HG02884 (cell line): ENCODE data around the gene RIPOR2.
"Not testable (repeated sequence)": the region's sequence is repeated elsewhere in the genome, so short reads cannot be mapped to it uniquely, and the experiment has no call there.

ENCODE experiments used
- ATAC-seq: cut with Tn5 transposase; IDR thresholded peaks from one replicate; pipeline ENCODE4 v1.9.1; 2021; ENCODE audit warnings: mild to moderate bottlenecking, moderate library complexity; ENCODE audit not compliant: unreplicated experiment

Gene RIPOR2

GRCh38 chr6:24882835-24883555 lies 52.8 kb downstream of the RIPOR2 start:
- ATAC-seq = no peak

- no peak for ATAC-seq
Observed at GRCh38 chr6:24882295-24882694, 53.5 kb downstream of the RIPOR2 start.

GRCh38 chr6:24881376-24881775 lies 54.4 kb downstream of the RIPOR2 start:
- no peak for ATAC-seq

- ATAC-seq = no peak
Observed at GRCh38 chr6:24880451-24880850, 55.3 kb downstream of the RIPOR2 start.

- ATAC-seq = no peak
Observed at GRCh38 chr6:24879351-24879750, 56.4 kb downstream of the RIPOR2 start.

- ATAC-seq = not testable (repeated sequence)
Observed at GRCh38 chr6:24877747-24878146, 58.0 kb downstream of the RIPOR2 start.

DNA sequence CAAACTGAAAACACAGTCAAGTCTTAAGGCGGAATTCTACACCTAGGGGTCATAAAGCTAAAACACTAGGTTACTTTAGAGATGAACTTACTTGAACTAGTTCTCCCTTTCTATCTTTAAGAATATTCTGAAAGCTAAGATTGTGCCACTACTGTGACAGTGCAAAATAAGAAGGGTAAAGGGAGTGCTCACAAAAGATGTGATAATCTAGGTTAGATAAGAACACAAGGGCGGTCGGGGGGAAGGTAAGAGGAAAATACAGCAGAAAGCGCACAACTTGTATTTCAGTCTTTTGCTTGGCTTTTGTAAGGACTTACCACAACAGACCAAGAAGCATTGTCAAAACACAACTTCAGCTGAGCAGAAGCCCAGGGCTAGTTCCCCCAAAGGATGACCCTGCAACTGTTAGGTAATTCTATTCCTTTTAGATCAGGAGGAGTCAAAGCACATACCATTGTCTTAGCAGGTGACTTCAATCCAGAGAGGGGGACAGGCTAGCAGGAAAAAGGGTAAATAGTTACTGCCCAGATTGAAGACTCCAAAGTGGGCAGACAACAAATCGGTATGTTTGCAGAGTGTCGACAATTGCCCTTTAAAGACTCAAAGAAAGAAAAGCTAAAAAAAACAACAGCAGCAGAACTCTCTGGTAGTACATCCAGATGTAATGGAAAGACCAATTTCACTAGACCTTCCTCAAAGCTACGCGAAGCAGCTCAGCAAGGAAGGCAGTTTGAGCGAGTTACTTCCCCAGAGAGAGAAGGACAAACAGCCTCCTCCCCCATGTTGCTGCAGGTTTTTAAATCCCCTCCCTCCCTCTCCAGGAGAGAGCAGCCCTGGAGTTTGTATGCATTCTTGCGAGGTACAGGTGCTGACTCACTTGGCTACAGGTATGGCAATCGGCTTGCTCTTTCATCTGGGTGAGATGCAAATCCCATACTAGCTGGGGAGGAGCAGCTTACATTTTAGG lies 59.0 kb downstream of the RIPOR2 start:
- no peak for ATAC-seq

DNA sequence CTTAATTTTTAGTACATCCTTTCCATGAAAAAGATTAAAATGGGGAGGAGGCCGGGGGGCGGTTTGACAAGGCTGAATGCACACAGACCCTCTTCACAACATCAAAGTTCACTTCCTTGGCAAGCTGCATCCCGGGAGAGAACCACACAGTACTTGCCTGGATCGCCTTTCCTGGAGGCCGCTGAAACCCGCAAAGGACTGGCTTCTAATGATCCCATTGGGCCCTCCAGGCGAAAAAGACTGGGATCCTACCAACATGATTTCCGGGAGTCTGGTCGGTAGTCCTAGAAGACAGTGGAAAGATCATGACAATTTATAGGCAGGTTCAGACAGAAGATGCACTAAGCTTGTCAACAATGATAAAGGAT lies 60.2 kb downstream of the RIPOR2 start:
- ATAC-seq = no peak

DNA sequence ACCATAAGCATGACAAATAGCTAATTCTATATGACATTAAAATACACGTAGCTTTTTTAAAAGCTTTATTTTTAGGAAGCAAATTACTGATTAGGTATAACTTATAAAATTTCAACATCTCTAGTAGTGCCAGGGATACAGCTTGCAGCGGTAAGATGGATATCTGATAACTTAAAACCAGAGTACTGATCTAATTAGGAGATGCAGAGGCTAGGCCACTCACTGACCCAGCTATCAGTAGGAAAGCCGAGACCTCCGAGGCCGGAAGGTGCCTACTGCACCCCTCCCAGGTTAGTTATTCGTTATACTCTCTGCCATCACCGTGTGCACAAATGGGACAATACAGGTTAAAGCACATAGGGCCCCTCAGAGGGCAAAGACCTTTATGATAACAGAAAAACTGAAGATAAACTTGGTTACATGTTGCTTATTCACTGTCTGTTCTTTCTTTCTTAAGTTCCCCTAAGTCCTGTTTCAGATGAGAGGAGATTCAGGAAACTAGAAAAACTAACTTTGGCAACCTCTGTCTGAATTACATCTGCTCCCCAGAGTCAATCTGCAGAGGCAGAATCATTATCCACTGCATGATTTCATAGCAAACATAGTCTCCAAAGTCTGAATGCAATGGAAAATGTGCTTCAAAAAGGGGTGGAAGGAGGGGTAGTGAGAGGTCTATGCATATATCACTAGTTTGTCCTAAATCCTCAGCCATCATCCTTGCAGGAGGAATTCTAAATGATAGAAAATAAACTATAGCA lies 60.8 kb downstream of the RIPOR2 start:
- no peak for ATAC-seq

DNA sequence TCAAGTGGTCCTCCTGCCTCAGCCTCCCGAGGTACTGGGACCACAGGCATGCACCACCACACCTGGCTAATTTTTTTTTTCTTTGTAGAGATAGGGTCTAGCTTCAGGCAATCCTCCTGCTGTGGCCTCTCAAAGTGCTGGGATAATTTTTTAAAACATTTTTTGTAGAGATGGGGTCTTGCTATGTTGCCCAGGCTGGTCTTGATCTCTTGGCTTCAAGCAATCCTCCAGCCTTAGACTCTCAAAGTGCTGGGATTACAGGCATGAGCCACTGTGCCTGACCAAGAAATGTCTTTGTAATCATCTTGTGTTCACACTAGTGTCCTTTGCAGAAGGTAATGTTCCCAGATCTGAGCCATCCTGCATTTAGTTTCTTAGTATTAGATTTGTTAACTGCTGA lies 61.6 kb downstream of the RIPOR2 start:
- no peak for ATAC-seq

- ATAC-seq = no peak
Observed at GRCh38 chr6:24872779-24873178, 63.0 kb downstream of the RIPOR2 start.

DNA sequence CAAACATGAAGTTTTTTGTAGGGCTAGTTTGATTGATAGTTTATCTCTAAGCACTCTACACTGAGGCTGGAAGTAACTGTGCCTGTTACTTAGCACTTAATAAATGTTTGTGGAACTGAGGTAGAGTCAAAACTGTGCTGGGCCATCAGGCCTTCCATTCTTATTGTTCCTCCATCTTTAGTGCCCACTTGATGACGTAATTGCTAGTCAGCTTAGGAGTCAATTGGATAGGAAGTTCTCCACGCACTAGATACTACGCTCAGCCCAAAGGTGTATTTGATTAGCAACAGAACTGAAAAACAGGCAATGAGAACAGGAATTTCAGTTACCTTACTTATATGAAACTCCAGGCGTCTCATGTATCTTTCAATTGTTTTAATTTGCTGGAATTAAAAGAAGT lies 67.0 kb downstream of the RIPOR2 start:
- no peak for ATAC-seq

DNA sequence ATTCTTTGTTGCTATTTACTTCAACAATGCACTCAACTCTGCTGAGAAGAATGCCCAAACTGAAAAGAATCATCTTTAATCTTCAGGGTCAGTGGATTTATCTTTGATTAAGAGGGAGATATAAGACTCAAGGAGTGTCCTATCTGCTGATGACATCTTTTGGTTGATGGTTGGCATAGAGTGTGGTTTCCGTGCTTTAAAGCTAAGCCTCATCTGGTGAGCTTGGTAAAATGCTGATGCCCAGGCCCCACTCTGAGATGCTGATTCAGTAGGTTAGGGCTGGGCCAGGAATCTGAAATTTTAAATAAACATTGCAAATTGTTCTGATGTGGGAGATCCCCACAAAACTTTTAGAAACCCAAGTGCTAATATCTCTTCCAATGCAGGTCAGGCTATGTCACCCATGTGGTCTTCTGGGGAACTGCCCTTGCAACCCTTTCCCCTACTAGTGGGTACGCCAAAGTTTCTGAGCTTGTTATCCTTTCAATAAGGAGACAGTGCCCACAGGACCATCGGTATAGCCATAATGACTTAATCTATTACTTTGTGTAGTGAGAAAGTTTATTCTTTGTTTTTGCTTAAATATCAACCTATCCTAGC lies 68.6 kb downstream of the RIPOR2 start:
- ATAC-seq = no peak

DNA sequence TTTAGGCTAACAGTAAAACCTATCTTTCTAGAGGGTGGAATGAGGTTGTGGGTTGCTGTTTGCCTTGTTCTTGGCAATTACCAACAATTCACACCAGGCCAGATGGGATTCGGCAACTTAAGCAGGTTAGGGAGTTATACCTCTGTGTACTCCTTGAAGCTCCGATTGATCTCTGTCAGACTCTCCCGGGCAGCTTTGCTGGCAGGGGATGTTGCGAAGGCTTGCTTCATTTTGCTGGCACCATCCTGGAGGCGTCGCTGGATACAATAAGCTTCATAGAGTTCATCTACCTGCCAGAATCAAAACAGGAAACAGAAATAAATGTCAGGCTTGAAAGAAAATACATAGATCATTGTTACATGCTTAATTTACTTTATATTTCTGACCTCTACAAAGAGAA lies 70.6 kb downstream of the RIPOR2 start:
- ATAC-seq = no peak

DNA sequence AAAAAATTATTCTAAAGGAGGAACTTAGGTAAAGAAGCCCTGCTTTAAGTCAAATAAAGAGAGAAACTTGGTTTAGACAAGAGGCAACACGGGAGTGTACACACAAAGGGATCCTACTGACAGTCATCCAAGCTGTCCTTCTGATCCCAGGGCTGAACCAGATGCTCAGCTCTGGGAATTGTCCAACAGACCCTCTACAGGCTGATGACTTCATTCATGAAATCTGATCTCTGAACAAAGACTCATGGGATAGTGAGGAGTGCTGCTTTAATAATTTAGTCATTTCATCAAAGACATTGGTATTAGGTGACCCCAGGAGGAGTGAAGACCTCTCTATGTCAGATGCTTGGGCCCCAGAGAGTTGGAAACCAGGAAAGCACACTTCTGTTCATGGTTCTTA lies 71.4 kb downstream of the RIPOR2 start:
- ATAC-seq = no peak

DNA sequence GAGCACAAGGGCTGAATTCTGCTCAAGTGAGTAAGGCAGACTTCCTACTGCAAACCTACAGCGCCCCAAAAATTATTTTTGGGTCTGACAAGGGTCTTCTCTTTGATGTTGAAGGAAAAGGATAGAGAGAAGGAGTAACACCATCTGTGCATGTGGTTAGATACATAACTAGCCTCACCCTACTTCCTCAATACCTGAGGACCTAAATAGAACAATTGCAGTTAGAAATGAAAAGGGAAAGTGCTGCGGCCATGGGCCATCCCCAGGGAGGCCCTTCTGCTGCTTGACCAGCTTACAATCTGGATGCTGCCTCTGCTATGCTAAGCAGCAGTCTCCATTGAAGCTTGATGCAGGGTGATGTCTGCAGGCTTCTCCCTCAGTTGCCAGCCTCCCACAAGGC lies 73.8 kb downstream of the RIPOR2 start:
- peak; percentile 61 for ATAC-seq

- no peak for ATAC-seq
Observed at GRCh38 chr6:24859608-24860200, 76.1 kb downstream of the RIPOR2 start.

- ATAC-seq = no peak
Observed at GRCh38 chr6:24859132-24859531, 76.6 kb downstream of the RIPOR2 start.

- ATAC-seq = peak; percentile 65
Observed at GRCh38 chr6:24858177-24858653, 77.5 kb downstream of the RIPOR2 start.

GRCh38 chr6:24856901-24857670 lies 78.7 kb downstream of the RIPOR2 start:
- no peak for ATAC-seq
